Measurements from ENCODE around the gene DOCK10. TPM values are rescaled to one million over a fixed set of nuclear protein-coding genes. Genes with fewer than 3 reads are reported as not detected.

Gene DOCK10
- total and polyA plus RNA-seq, 8 donors, result 0.89 to 33.8 (median 3.2) TPM

DNA sequence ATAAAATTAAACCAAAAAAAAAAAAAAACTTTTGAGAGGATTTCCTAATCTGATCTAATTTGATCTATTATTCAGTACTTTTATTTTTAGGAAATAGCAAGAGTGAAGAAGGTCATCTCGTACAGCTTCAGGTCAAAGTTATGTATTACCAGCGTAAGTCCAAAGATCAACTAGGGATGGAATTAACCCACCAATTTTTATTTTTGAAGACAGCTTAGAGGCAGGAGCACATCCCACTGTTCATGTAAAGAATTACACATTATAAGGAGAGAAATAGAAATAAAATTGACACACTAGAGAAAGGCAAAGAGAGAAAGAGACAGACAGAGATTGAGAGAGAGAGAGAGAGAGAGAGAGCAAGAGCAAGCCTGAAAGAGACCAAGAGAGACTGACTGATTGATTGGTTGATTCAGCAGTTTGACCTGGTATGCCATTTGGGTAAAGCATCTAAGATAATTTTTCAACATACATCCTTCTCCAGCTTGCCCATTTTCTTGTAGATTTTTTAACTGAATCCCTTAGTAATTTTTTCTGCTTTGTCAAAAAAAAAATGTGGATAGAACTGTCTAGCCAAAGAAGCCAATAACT lies 25.1 kb downstream of the DOCK10 start:
- Histone ChIP-seq H3K4me1 (peaks cover 4 to 16% (median 6%) of the 10 kb centered on the region in 4 donors), H3K36me3 (no peaks in the 10 kb centered on the region), H3K27ac (no peak overlapping the region), H3K4me3 (no peak overlapping the region), H3K9me3 (no peaks in the 10 kb centered on the region), H3K27me3 (no peaks in the 10 kb centered on the region)
- no peak for TF ChIP-seq EP300 (IDR thresholded peaks at IDR 0.05)
- TF ChIP-seq POLR2A (IDR thresholded peaks at IDR 0.05), result no peak
- TF ChIP-seq POLR2AphosphoS5 (IDR thresholded peaks at IDR 0.05), result no peak
- TF ChIP-seq CTCF (IDR thresholded peaks at IDR 0.05), result no peak
- intact Hi-C loops (cut with DNase I; ENCODE audit: low total_unique reads), result no loop called here
- DNase-seq, result no peak
- 89 to 93% (median 91%) methylated on average over 2 of the region's 2 CpGs for WGBS, 5 donors

DNA sequence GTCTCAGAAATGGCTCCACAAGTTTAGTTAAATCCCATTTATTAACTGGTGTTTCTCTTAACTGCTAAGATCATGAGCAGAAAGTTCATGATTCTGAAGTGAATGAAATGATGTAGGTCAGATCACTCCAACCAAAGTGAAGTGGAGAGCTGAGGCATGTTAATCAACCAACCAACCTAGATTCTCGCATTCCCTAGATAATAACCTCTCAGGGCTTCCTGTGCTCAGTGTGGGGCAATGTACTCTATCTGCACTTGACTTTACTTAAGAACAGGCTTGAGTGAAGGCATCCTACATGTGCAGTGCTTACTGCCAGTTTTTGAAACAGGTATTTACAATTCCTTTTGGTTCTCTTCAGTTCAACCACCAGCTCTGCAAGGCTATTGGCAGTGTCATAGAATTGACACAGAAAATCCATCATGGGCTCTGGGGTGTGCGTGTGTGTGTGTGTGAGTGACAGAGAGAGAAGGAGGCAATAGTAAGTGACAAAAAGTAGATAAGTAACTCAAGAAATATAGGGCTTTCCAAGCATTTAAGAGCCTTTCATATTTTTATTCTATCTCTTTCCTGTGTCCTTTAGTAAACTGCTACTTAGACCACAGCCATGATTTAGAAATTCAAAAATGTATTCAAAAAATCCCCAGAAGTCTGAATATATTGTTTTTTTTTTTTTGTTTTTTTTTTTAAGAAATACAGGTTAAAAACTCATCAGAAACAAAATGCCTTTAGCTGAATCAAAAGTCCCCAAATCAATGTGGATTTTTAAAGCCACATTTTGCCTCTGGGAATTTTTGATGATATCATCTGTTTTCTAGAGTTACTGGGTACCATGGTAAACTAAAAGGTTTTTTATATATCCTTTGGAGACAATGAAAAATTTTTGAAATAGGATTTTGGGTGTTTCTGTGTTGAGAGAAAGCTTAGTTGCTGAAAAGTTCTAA lies 28.6 kb downstream of the DOCK10 start:
- Histone ChIP-seq H3K27ac (no peak overlapping the region), H3K4me3 (no peak overlapping the region), H3K9me3 (no peaks in the 10 kb centered on the region), H3K27me3 (no peaks in the 10 kb centered on the region), H3K4me1 (peaks cover 0 to 12% (median 7%) of the 10 kb centered on the region in 4 donors), H3K36me3 (no peaks in the 10 kb centered on the region)
- TF ChIP-seq POLR2AphosphoS5 (IDR thresholded peaks at IDR 0.05) (no peak), EP300 (IDR thresholded peaks at IDR 0.05) (no peak), POLR2A (IDR thresholded peaks at IDR 0.05) (no peak), CTCF (IDR thresholded peaks at IDR 0.05) (no peak)
- 44 to 76% (median 68%) methylated on average over 2 of the region's 2 CpGs for WGBS, 5 donors
- DNase-seq, result no peak
- intact Hi-C loops (cut with DNase I; ENCODE audit: low total_unique reads), result no loop called here

GRCh38 chr2:225011585-225011984 lies 30.7 kb downstream of the DOCK10 start:
- DNase-seq, result no peak
- Histone ChIP-seq H3K4me1 (peaks cover 0 to 6% (median 0%) of the 10 kb centered on the region in 4 donors), H3K27ac (no peak overlapping the region), H3K9me3 (no peaks in the 10 kb centered on the region), H3K4me3 (no peak overlapping the region), H3K36me3 (no peaks in the 10 kb centered on the region), H3K27me3 (no peaks in the 10 kb centered on the region)
- intact Hi-C loops (cut with DNase I; ENCODE audit: low total_unique reads), result no loop called here
- WGBS, 5 donors, result 74 to 86% (median 83%) methylated on average over 11 of the region's 11 CpGs
- TF ChIP-seq CTCF (IDR thresholded peaks at IDR 0.05), result no peak
- TF ChIP-seq POLR2AphosphoS5 (IDR thresholded peaks at IDR 0.05), result no peak
- TF ChIP-seq EP300 (IDR thresholded peaks at IDR 0.05), result no peak
- no peak for TF ChIP-seq POLR2A (IDR thresholded peaks at IDR 0.05)

DNA sequence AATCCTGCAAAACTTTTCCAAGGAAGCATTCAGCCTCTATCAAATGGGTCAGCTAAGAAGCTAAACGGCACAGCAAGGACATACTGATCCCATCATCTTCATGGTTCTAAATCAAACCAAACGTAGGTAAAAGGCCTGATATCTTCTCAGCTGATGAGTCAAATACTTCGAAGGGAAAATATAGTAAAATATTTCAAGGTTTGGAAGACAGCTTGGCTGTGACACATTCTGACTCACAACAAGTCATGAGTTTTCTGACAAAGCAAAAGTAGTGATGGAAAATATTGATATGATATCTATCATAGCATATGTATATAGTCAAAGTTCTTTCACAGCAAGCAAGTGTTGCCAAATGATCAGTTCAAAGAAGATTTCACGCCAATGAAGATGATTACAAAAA lies 31.5 kb downstream of the DOCK10 start:
- Histone ChIP-seq H3K4me3 (no peak overlapping the region), H3K27ac (no peak overlapping the region), H3K36me3 (no peaks in the 10 kb centered on the region), H3K4me1 (peaks cover 0 to 6% (median 0%) of the 10 kb centered on the region in 4 donors), H3K9me3 (no peaks in the 10 kb centered on the region), H3K27me3 (no peaks in the 10 kb centered on the region)
- TF ChIP-seq EP300 (IDR thresholded peaks at IDR 0.05), result no peak
- TF ChIP-seq POLR2AphosphoS5 (IDR thresholded peaks at IDR 0.05), result no peak
- 76 to 82% (median 80%) methylated on average over 4 of the region's 4 CpGs for WGBS, 5 donors
- DNase-seq, result no peak
- intact Hi-C loops (cut with DNase I; ENCODE audit: low total_unique reads), result no loop called here

All from stomach (tissue), 9 donors.